Activated gamma-delta T cell (primary cell): ENCODE data around the gene GPLD1.

Source experiments
- DNase-seq: peaks from one replicate; lab custom pipeline; 2025; lab: John Stamatoyannopoulos, UW

Gene GPLD1

GRCh38 chr6:24381476-24382219 is 107.7 kb downstream of the GPLD1 start:
- DNase-seq = no peak

- no peak for DNase-seq
Observed at GRCh38 chr6:24378473-24379097, 110.8 kb downstream of the GPLD1 start.
